Endothelial cell of umbilical vein (primary cell): Measurements from ENCODE around the gene COL16A1. TPM values are rescaled to one million over a fixed set of nuclear protein-coding genes. Genes with fewer than 3 reads are reported as not detected.

Source experiments
- BruUV-seq: library from RNA; stranded (reverse); fragments of 400-500 nt; replicated peaks from 2 replicates; lab custom pipeline; 2021; lab: Mats Ljungman, UMichigan
- CTCF ChIA-PET: fragments of 300-600, 350-600 bp; sonication (Branson Sonifier 250); formaldehyde crosslinking; loops from one replicate; lab custom pipeline; 2021; ENCODE audit warnings: antibody characterized with exemption, inconsistent platforms; lab: Charles Lee
- POLR2A ChIA-PET: fragments of 300-600, 350-600 bp; sonication (Branson Sonifier 250); formaldehyde crosslinking; loops from one replicate; lab custom pipeline; 2021; ENCODE audit warnings: antibody characterized with exemption, inconsistent platforms; lab: Charles Lee
- DNase-seq: peaks from one replicate; pipeline ENCODE4 v3.0.0-alpha.2; 2011; ENCODE audit warnings: low read depth, low spot score
- FAIRE-seq: peaks from 2 replicates; lab custom pipeline; 2011; peaks lifted over from hg19 to GRCh38; lab: Jason Lieb, UNC
- H2AFZ ChIP-seq: 2 replicates; pipeline ENCODE4 v1.6.0; 2012; ENCODE audit warnings: low read depth, low read length, control low read depth, inconsistent platforms
- H3K27ac ChIP-seq: 2 replicates; pipeline ENCODE4 v1.5.1; 2011; ENCODE audit warnings: low read depth, mild to moderate bottlenecking, control low read depth, low read length, moderate library complexity; ENCODE audit not compliant: insufficient read depth
- H3K27me3 ChIP-seq, 2 experiments: 2 replicates each; pipeline versions ENCODE4 v1.6.0 to v1.6.1; 2011; ENCODE audit warnings: low read length in 2 of 2, mixed read lengths in 1 of 2; ENCODE audit not compliant: control insufficient read depth in 2 of 2, insufficient read depth in 2 of 2
- H3K36me3 ChIP-seq, 2 experiments: 2 replicates in 1 of 2; 3 replicates in 1 of 2; pipeline ENCODE4 v1.5.1; 2011; ENCODE audit warnings: low read length in 2 of 2, mild to moderate bottlenecking in 1 of 2, moderate library complexity in 1 of 2; ENCODE audit not compliant: control insufficient read depth in 2 of 2, insufficient read depth in 2 of 2; ENCODE audit errors: extremely low read depth in 1 of 2
- H3K4me1 ChIP-seq: 3 replicates; pipeline ENCODE4 v1.5.1; 2011; ENCODE audit warnings: mild to moderate bottlenecking, low read length; ENCODE audit not compliant: control insufficient read depth, insufficient read depth; ENCODE audit errors: extremely low read depth
- H3K4me2 ChIP-seq: 2 replicates; pipeline ENCODE4 v1.6.1; 2011; ENCODE audit warnings: low read length, control low read depth, mixed read lengths; ENCODE audit not compliant: insufficient read depth
- H3K4me3 ChIP-seq, 3 experiments: fragments of 200-600 bp in 1 of 3; sonication (generic), shearing (Covaris generic) in 1 of 3; replicated peaks in 1 of 3; 2 replicates each; pipeline ENCODE4 v1.5.1; 2011 to 2016; ENCODE audit warnings: control low read depth in 3 of 3, low read length in 3 of 3, mild to moderate bottlenecking in 2 of 3, inconsistent platforms in 1 of 3, low read depth in 1 of 3, moderate library complexity in 1 of 3; ENCODE audit not compliant: insufficient read depth in 1 of 3
- H3K79me2 ChIP-seq: 2 replicates; pipeline ENCODE4 v1.6.0; 2012; ENCODE audit warnings: low read length, inconsistent platforms; ENCODE audit not compliant: control insufficient read depth, insufficient read depth
- H3K9ac ChIP-seq: replicated peaks from 2 replicates; pipeline ENCODE3; 2011; ENCODE audit warnings: low read length, control low read depth; ENCODE audit not compliant: insufficient read depth; ENCODE audit errors: extremely low read depth
- H3K9me1 ChIP-seq: replicated peaks from 3 replicates; pipeline ENCODE4 v1.6.0; 2011; ENCODE audit warnings: mild to moderate bottlenecking, low read length; ENCODE audit not compliant: control insufficient read depth, insufficient read depth; ENCODE audit errors: extremely low read depth
- H3K9me3 ChIP-seq: replicated peaks from 2 replicates; pipeline ENCODE4 v1.5.1; 2012; ENCODE audit warnings: low read length, inconsistent platforms; ENCODE audit not compliant: control insufficient read depth, insufficient read depth
- H4K20me1 ChIP-seq: replicated peaks from 2 replicates; pipeline ENCODE3; 2011; ENCODE audit warnings: mild to moderate bottlenecking, low read length; ENCODE audit not compliant: control insufficient read depth, insufficient read depth; ENCODE audit errors: extremely low read depth
- CTCF ChIP-seq, 2 donors: IDR thresholded peaks; 1 replicate in 1 of 2; 2 replicates in 1 of 2; pipeline ENCODE4 v1.5.1; 2011; ENCODE audit warnings: low read length in 2 of 2, mild to moderate bottlenecking in 2 of 2, moderate library complexity in 2 of 2, control low read depth in 1 of 2, inconsistent platforms in 1 of 2, low read depth in 1 of 2; ENCODE audit not compliant: insufficient read depth in 1 of 2; ENCODE audit errors: extremely low read depth in 1 of 2
- GATA2 ChIP-seq: IDR thresholded peaks from 2 replicates; pipeline ENCODE4 v1.7.0; 2011; ENCODE audit warnings: low read depth, mild to moderate bottlenecking, moderate library complexity, mixed read lengths, low read length; ENCODE audit not compliant: insufficient read length, insufficient read depth
- dilution Hi-C: fragments of 300-500 bp; cut with MboI; formaldehyde crosslinking; loops from one replicate; pipeline ENCODE4 v1.15.0; 2019; ENCODE audit warnings: low sequenced_read_pairs; ENCODE audit not compliant: extremely low pct_ligation_motif_present
- intact Hi-C: fragments of 100-400 bp; cut with micrococcal nuclease; formaldehyde crosslinking; loops from one replicate; pipeline ENCODE4 v1.10.0; 2022
- polyA plus RNA-seq, 4 experiments: library from polyadenylated mRNA; depleted of rRNA in 3 of 4; stranded (reverse) in 3 of 4; unstranded in 1 of 4; fragments of >200 nt; gene quantifications; 2 replicates each; pipeline versions ENCODE4 v1.2.1 to v1.2.3, GENCODE V29; 2011 to 2012; ENCODE audit warnings: missing spikeins in 1 of 4
- total RNA-seq: library from RNA; stranded (reverse); gene quantifications from 2 replicates; pipeline ENCODE4 v1.2.3, GENCODE V29; 2021

Gene COL16A1
- total and polyA plus RNA-seq, 2 donors (not counting 3 experiments of a cell fraction or from before 2014, with no cell fraction given), result 0.68 to 1.2 TPM

DNA sequence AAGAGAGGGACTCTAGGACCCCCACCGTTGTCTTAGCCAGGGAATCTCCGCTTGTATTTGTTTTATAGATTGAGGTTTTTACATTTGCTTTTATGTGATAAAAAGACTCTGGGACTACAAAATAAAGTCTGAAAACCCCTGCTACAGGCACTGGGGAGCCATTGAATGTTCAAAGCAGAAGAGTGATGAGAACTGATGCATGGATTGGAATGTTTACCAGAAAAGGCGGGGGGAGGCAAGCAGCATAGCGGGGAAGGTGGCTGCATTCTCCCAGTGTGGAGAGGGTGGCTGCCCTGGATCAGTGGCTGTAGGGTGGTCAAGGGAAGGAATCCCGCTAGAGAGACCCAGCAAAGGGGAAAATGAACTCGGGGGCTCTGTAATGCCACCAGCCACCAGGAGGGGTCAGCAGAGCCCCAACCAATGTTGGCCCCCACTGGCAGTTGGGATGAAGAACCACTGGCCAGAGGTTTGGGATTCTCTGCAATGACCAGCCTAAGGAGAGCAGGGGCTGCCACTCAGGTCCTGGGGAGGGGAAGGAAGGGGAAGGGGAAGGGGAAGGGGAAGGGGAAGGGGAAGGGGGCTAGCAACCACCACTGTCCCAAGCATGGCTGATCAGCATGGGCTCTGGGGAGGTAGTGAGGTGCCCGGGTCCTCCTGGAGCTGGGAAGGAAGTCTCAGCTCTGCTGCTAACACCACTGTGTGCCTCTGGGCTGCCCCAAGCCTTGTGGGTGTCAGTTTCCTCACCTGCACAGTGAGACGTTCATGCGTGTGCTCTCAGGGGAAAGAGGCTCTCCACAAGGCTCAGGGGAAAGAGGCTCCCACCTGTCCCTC lies 40.0 kb downstream of the COL16A1 start:
- no peaks in the 10 kb centered on the region for H3K4me1 ChIP-seq
- peak; percentile 93 for FAIRE-seq
- dilution Hi-C loops, result no loop called here

More for the DNA sequence above, 40.0 kb downstream of the COL16A1 start:
- no peaks in the 10 kb centered on the region for H3K79me2 ChIP-seq
- no peaks in the 10 kb centered on the region for H4K20me1 ChIP-seq
- DNase-seq, result peak; percentile 48
- no peak overlapping the region for H3K4me2 ChIP-seq
- no peak overlapping the region for H3K27ac ChIP-seq
- no peaks in the 10 kb centered on the region for H3K9me3 ChIP-seq
- POLR2A ChIA-PET, result interaction anchor here (0.6 to 1.2 kb wide), 3 partner anchors 82 to 188 kb away, joined by 3 to 4 read pairs (median 3); no protein-coding TSS in a partner anchor
- H3K36me3 ChIP-seq, result no peaks in the 10 kb centered on the region
- intact Hi-C loops, result loop anchor here (1.0 to 5.0 kb wide), 4 partner anchors 51 to 298 kb away; no protein-coding TSS in a partner anchor
- H3K9me1 ChIP-seq, result no peaks in the 10 kb centered on the region
- no peak overlapping the region for H3K9ac ChIP-seq
- no peak overlapping the region for H3K4me3 ChIP-seq
- no peak for TF ChIP-seq GATA2
- peak; percentile 86 to 90 for TF ChIP-seq CTCF (IDR thresholded peaks at IDR 0.05; ENCODE audit: extremely low read depth in 1 of 2, insufficient read depth in 1 of 2, low read depth in 1 of 2, low read length in 2 of 2)
- CTCF ChIA-PET, result interaction anchor here (0.7 to 11.5 kb wide), 25 partner anchors 11 to 300 kb away, joined by 3 to 180 read pairs (median 5); partner anchors contain the start of gene COL16A1
- no peaks in the 10 kb centered on the region for H3K27me3 ChIP-seq
- no peak overlapping the region for H2AFZ ChIP-seq
- BruUV-seq, result no TSS peak
